Astrocyte (in vitro differentiated cells and primary cell): ENCODE measurements around the gene TLE2. TPM values are rescaled to one million over a fixed set of nuclear protein-coding genes. Genes with fewer than 3 reads are reported as not detected.

ENCODE experiments used
- DNase-seq: peaks from one replicate; pipeline ENCODE4 v3.0.0-alpha.2; 2010; ENCODE audit warnings: low read depth
- FAIRE-seq: peaks from 2 replicates; lab custom pipeline; 2011; peaks lifted over from hg19 to GRCh38; lab: Jason Lieb, UNC
- H2AFZ ChIP-seq: 2 replicates; pipeline ENCODE4 v1.6.0; 2012; ENCODE audit warnings: low read depth, low read length, inconsistent platforms
- H3K27ac ChIP-seq: 2 replicates; pipeline ENCODE4 v1.5.1; 2011; ENCODE audit warnings: low read depth, low read length, inconsistent platforms
- H3K27me3 ChIP-seq: 2 replicates; pipeline ENCODE4 v1.6.0; 2011; ENCODE audit warnings: low read length, inconsistent platforms; ENCODE audit not compliant: insufficient read depth
- H3K36me3 ChIP-seq: 2 replicates; pipeline ENCODE4 v1.5.1; 2011; ENCODE audit warnings: low read length, inconsistent platforms; ENCODE audit not compliant: insufficient read depth
- H3K4me1 ChIP-seq: 2 replicates; pipeline ENCODE4 v1.5.1; 2011; ENCODE audit warnings: low read length, inconsistent platforms; ENCODE audit not compliant: insufficient read depth
- H3K4me2 ChIP-seq: 2 replicates; pipeline ENCODE4 v1.6.0; 2012; ENCODE audit warnings: low read length, inconsistent platforms
- H3K4me3 ChIP-seq: 2 replicates; pipeline ENCODE4 v1.5.1; 2011; ENCODE audit warnings: low read depth, mild to moderate bottlenecking, low read length, inconsistent platforms; ENCODE audit not compliant: insufficient read depth
- H3K79me2 ChIP-seq: 2 replicates; pipeline ENCODE4 v1.6.0; 2012; ENCODE audit warnings: mild to moderate bottlenecking, low read length, inconsistent platforms; ENCODE audit not compliant: insufficient read depth
- H3K9ac ChIP-seq: 2 replicates; pipeline ENCODE4 v1.6.0; 2012; ENCODE audit warnings: mild to moderate bottlenecking, low read length, inconsistent platforms
- H3K9me3 ChIP-seq: 2 replicates; pipeline ENCODE4 v1.5.1; 2012; ENCODE audit warnings: low read depth, mild to moderate bottlenecking, low read length, inconsistent platforms; ENCODE audit not compliant: insufficient read depth
- H4K20me1 ChIP-seq: 2 replicates; pipeline ENCODE4 v1.6.0; 2012; ENCODE audit warnings: low read length, inconsistent platforms; ENCODE audit not compliant: insufficient read depth
- H3K27ac Mint-ChIP-seq: one replicate; pipeline ENCODE4 v1.8.0; 2021; ENCODE audit warnings: mild to moderate bottlenecking, mixed read lengths; ENCODE audit not compliant: unreplicated experiment
- H3K27me3 Mint-ChIP-seq: one replicate; pipeline ENCODE4 v1.8.0; 2021; ENCODE audit warnings: low read depth, mixed read lengths; ENCODE audit not compliant: unreplicated experiment
- H3K36me3 Mint-ChIP-seq: one replicate; pipeline ENCODE4 v1.8.0; 2021; ENCODE audit warnings: low read depth, mixed read lengths; ENCODE audit not compliant: unreplicated experiment
- H3K4me1 Mint-ChIP-seq: one replicate; pipeline ENCODE4 v1.8.0; 2021; ENCODE audit warnings: low read depth, mixed read lengths; ENCODE audit not compliant: unreplicated experiment
- H3K4me3 Mint-ChIP-seq: one replicate; pipeline ENCODE4 v1.8.0; 2021; ENCODE audit warnings: mild to moderate bottlenecking, moderate library complexity, mixed read lengths; ENCODE audit not compliant: unreplicated experiment
- H3K9me3 Mint-ChIP-seq: one replicate; pipeline ENCODE4 v1.8.0; 2021; ENCODE audit warnings: mild to moderate bottlenecking, mixed read lengths; ENCODE audit not compliant: unreplicated experiment
- EZH2 ChIP-seq: IDR thresholded peaks from 2 replicates; pipeline ENCODE4 v1.6.1; 2012; ENCODE audit warnings: mild to moderate bottlenecking, low read length, inconsistent platforms; ENCODE audit not compliant: insufficient read depth
- total RNA-seq: library from RNA; stranded (reverse); gene quantifications from 2 replicates; pipeline ENCODE4 v1.2.1, GENCODE V29; 2021
- TF ChIP-seq, protein P1 (sequence below): IDR thresholded peaks from 2 replicates; pipeline ENCODE4 v1.5.1; 2011; ENCODE audit warnings: low read depth, mild to moderate bottlenecking, inconsistent platforms, low read length, moderate library complexity; ENCODE audit not compliant: insufficient read depth

TLE2 gene
- total RNA-seq, 1 donor from 2014 or later, result 0.79 TPM

DNA sequence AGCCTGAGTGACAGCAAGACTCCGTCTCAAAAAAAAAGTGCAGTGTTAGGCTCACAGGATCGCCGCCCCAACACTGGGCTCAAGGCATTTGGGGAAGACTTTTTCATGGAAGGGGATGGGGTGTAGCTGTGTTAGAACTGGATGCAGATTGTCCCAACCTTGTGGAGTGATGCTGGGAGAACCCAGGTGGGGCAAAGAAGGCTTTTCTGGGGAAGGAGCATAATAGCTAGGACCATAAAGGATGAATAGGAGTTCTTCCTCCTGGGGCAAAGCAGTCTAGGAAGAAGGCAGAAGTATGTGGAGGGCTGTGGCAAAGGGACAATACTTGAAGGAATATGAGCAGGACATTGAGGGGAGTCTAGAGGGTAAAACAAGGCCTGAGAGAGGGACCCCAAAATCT, 40.5 kb downstream of the TLE2 start:
- Histone ChIP-seq H3K27ac (no peak overlapping the region), H3K79me2 (no peaks in the 10 kb centered on the region), H2AFZ (no peak overlapping the region), H3K9me3 (no peaks in the 10 kb centered on the region), H3K36me3 (no peaks in the 10 kb centered on the region), H3K4me3 (no peak overlapping the region), H3K4me1 (peaks cover 4% of the 10 kb centered on the region), H4K20me1 (no peaks in the 10 kb centered on the region), H3K27me3 (peaks cover 17% of the 10 kb centered on the region), H3K4me2 (no peak overlapping the region), H3K9ac (no peak overlapping the region)
- H3K4me3 Mint-ChIP-seq, result no peak overlapping the region
- H3K9me3 Mint-ChIP-seq, result peaks cover 3% of the 10 kb centered on the region
- no peak for TF ChIP-seq EZH2
- TF ChIP-seq, protein P1, sequence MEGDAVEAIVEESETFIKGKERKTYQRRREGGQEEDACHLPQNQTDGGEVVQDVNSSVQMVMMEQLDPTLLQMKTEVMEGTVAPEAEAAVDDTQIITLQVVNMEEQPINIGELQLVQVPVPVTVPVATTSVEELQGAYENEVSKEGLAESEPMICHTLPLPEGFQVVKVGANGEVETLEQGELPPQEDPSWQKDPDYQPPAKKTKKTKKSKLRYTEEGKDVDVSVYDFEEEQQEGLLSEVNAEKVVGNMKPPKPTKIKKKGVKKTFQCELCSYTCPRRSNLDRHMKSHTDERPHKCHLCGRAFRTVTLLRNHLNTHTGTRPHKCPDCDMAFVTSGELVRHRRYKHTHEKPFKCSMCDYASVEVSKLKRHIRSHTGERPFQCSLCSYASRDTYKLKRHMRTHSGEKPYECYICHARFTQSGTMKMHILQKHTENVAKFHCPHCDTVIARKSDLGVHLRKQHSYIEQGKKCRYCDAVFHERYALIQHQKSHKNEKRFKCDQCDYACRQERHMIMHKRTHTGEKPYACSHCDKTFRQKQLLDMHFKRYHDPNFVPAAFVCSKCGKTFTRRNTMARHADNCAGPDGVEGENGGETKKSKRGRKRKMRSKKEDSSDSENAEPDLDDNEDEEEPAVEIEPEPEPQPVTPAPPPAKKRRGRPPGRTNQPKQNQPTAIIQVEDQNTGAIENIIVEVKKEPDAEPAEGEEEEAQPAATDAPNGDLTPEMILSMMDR, result no peak
- DNase-seq (no peak), FAIRE-seq (no peak)
- peaks cover 50% of the 10 kb centered on the region for H3K27me3 Mint-ChIP-seq
- H3K27ac Mint-ChIP-seq, result no peak overlapping the region
- H3K36me3 Mint-ChIP-seq, result no peaks in the 10 kb centered on the region
- no peaks in the 10 kb centered on the region for H3K4me1 Mint-ChIP-seq

DNA sequence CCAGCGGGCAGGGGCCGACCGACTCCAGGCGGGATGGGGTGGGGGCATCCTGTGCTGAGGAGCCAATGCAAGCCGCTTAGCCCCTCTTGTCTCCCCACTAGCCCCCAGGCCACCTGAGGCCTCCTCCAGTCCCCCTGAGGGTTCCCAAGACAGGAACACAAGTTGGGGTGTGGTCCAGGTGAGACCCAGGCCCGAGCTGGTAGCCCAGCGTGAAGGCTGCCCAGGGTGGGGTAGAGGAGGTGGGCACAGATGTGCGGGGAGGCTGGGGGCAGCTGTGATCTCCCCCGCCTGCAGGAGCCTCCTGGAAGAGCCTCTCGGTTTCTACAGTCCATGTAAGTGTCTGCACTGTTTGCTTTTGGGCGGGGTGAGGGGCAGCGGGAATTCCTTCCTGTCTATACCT, 41.3 kb downstream of the TLE2 start:
- Histone ChIP-seq H4K20me1 (no peaks in the 10 kb centered on the region), H3K27ac (no peak overlapping the region), H3K4me2 (no peak overlapping the region), H3K36me3 (no peaks in the 10 kb centered on the region), H3K9ac (no peak overlapping the region), H3K9me3 (no peaks in the 10 kb centered on the region), H2AFZ (no peak overlapping the region), H3K4me1 (peaks cover 10% of the 10 kb centered on the region), H3K27me3 (peaks cover 12% of the 10 kb centered on the region), H3K79me2 (no peaks in the 10 kb centered on the region), H3K4me3 (no peak overlapping the region)
- H3K9me3 Mint-ChIP-seq, result peaks cover 3% of the 10 kb centered on the region
- H3K27me3 Mint-ChIP-seq, result peaks cover 52% of the 10 kb centered on the region
- FAIRE-seq (no peak), DNase-seq (no peak)
- no peak overlapping the region for H3K27ac Mint-ChIP-seq
- no peak for TF ChIP-seq EZH2
- TF ChIP-seq, protein P1, result no peak
- H3K36me3 Mint-ChIP-seq, result no peaks in the 10 kb centered on the region
- no peak overlapping the region for H3K4me3 Mint-ChIP-seq
- H3K4me1 Mint-ChIP-seq, result no peaks in the 10 kb centered on the region

DNA sequence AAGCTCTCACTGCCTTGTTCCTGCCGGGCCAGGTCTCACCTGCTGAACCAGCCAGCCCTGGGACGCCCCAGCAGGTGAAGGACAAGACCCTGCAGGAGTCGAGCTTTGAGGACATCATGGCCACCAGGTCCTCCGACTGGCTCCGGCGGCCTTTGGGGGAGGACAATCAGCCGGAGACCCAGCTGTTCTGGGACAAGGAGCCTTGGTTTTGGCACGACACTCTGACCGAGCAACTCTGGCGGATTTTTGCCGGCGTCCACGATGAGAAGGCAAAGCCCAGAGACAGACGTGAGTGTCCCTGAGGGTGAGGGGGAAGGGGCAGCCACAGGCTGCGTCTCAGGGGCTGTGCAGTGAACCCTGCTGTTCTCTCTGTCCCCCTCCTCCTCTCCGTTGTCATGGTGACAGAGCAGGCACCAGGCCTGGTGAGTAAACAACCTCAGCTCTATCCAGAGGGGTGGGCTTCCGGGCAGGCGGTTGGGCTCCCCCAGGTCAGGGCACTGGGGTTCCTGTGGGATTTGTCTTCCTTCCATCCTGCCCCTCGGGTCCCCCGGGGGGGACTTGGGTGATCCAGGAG, 42.0 kb downstream of the TLE2 start:
- Histone ChIP-seq H3K4me3 (no peak overlapping the region), H3K9me3 (no peaks in the 10 kb centered on the region), H3K4me1 (peaks cover 13% of the 10 kb centered on the region), H3K36me3 (no peaks in the 10 kb centered on the region), H4K20me1 (no peaks in the 10 kb centered on the region), H3K27me3 (peaks cover 12% of the 10 kb centered on the region), H3K79me2 (no peaks in the 10 kb centered on the region), H3K9ac (no peak overlapping the region), H2AFZ (no peak overlapping the region), H3K27ac (no peak overlapping the region), H3K4me2 (no peak overlapping the region)
- Mint-ChIP-seq H3K4me3 (no peak overlapping the region), H3K36me3 (no peaks in the 10 kb centered on the region), H3K9me3 (peaks cover 3% of the 10 kb centered on the region), H3K27ac (no peak overlapping the region), H3K4me1 (no peaks in the 10 kb centered on the region), H3K27me3 (peaks cover 48% of the 10 kb centered on the region)
- TF ChIP-seq, protein P1, result no peak
- peak; percentile 17 for TF ChIP-seq EZH2
- DNase-seq (no peak), FAIRE-seq (no peak)
